ENCODE data around the gene NNAT.

Gene NNAT

GRCh38 chr20:37501940-37502339 lies 19.1 kb upstream of the NNAT start:
- Histone ChIP-seq H3K4me3 (ENCODE audit: insufficient read depth, low read depth, low read length) (no peak overlapping the region), H3K36me3 (ENCODE audit: control insufficient read depth, insufficient read depth, low read length) (no peaks in the 10 kb centered on the region), H3K4me1 (ENCODE audit: control insufficient read depth, insufficient read depth, low read length) (peaks cover 4% of the 10 kb centered on the region), H3K27me3 (ENCODE audit: control insufficient read depth, insufficient read depth, low read length, poor library complexity, severe bottlenecking) (no peaks in the 10 kb centered on the region), H3K27ac (ENCODE audit: insufficient read depth, low read depth, low read length, poor library complexity, severe bottlenecking) (no peak overlapping the region), H3K9me3 (ENCODE audit: control insufficient read depth, low read length) (no peaks in the 10 kb centered on the region)
- 82 to 83% methylated on average over 7 of the region's 7 CpGs for WGBS, 2 experiments

- WGBS, 2 experiments: 92% methylated on average over 2 of the region's 2 CpGs
- Histone ChIP-seq H3K4me1 (ENCODE audit: control insufficient read depth, insufficient read depth, low read length) (peaks cover 4% of the 10 kb centered on the region), H3K27ac (ENCODE audit: insufficient read depth, low read depth, low read length, poor library complexity, severe bottlenecking) (no peak overlapping the region), H3K27me3 (ENCODE audit: control insufficient read depth, insufficient read depth, low read length, poor library complexity, severe bottlenecking) (no peaks in the 10 kb centered on the region), H3K4me3 (ENCODE audit: insufficient read depth, low read depth, low read length) (no peak overlapping the region), H3K9me3 (ENCODE audit: control insufficient read depth, low read length) (no peaks in the 10 kb centered on the region), H3K36me3 (ENCODE audit: control insufficient read depth, insufficient read depth, low read length) (no peaks in the 10 kb centered on the region)
Observed at GRCh38 chr20:37502654-37503053, 18.4 kb upstream of the NNAT start.

GRCh38 chr20:37503256-37503927 lies 17.7 kb upstream of the NNAT start:
- no peaks in the 10 kb centered on the region for H3K9me3 ChIP-seq (ENCODE audit: control insufficient read depth, low read length)
- H3K36me3 ChIP-seq (ENCODE audit: control insufficient read depth, insufficient read depth, low read length): no peaks in the 10 kb centered on the region
- H3K27me3 ChIP-seq (ENCODE audit: control insufficient read depth, insufficient read depth, low read length, poor library complexity, severe bottlenecking): no peaks in the 10 kb centered on the region
- no peak overlapping the region for H3K27ac ChIP-seq (ENCODE audit: insufficient read depth, low read depth, low read length, poor library complexity, severe bottlenecking)
- no peak overlapping the region for H3K4me3 ChIP-seq (ENCODE audit: insufficient read depth, low read depth, low read length)
- peaks cover 4% of the 10 kb centered on the region for H3K4me1 ChIP-seq (ENCODE audit: control insufficient read depth, insufficient read depth, low read length)
- WGBS, 2 experiments: 90 to 93% methylated on average over 3 of the region's 3 CpGs

- H3K27ac ChIP-seq (ENCODE audit: insufficient read depth, low read depth, low read length, poor library complexity, severe bottlenecking): no peak overlapping the region
- peaks cover 4% of the 10 kb centered on the region for H3K4me1 ChIP-seq (ENCODE audit: control insufficient read depth, insufficient read depth, low read length)
- WGBS, 2 experiments: 67 to 70% methylated on average over 3 of the region's 3 CpGs
- no peaks in the 10 kb centered on the region for H3K9me3 ChIP-seq (ENCODE audit: control insufficient read depth, low read length)
- H3K4me3 ChIP-seq (ENCODE audit: insufficient read depth, low read depth, low read length): no peak overlapping the region
- H3K27me3 ChIP-seq (ENCODE audit: control insufficient read depth, insufficient read depth, low read length, poor library complexity, severe bottlenecking): no peaks in the 10 kb centered on the region
- H3K36me3 ChIP-seq (ENCODE audit: control insufficient read depth, insufficient read depth, low read length): no peaks in the 10 kb centered on the region
Observed at GRCh38 chr20:37504404-37505096, 16.5 kb upstream of the NNAT start.

- 67 to 76% methylated on average over 7 of the region's 7 CpGs for WGBS, 2 experiments
- no peak overlapping the region for H3K27ac ChIP-seq (ENCODE audit: insufficient read depth, low read depth, low read length, poor library complexity, severe bottlenecking)
- no peaks in the 10 kb centered on the region for H3K27me3 ChIP-seq (ENCODE audit: control insufficient read depth, insufficient read depth, low read length, poor library complexity, severe bottlenecking)
- peaks cover 4% of the 10 kb centered on the region for H3K4me1 ChIP-seq (ENCODE audit: control insufficient read depth, insufficient read depth, low read length)
- no peaks in the 10 kb centered on the region for H3K9me3 ChIP-seq (ENCODE audit: control insufficient read depth, low read length)
- no peak overlapping the region for H3K4me3 ChIP-seq (ENCODE audit: insufficient read depth, low read depth, low read length)
- no peaks in the 10 kb centered on the region for H3K36me3 ChIP-seq (ENCODE audit: control insufficient read depth, insufficient read depth, low read length)
Observed at GRCh38 chr20:37505263-37506151, 15.5 kb upstream of the NNAT start.

GRCh38 chr20:37506152-37506725 lies 14.8 kb upstream of the NNAT start:
- 87% methylated on average over 4 of the region's 4 CpGs for WGBS, 2 experiments
- no peak overlapping the region for H3K4me3 ChIP-seq (ENCODE audit: insufficient read depth, low read depth, low read length)
- no peak overlapping the region for H3K27ac ChIP-seq (ENCODE audit: insufficient read depth, low read depth, low read length, poor library complexity, severe bottlenecking)
- peaks cover 4% of the 10 kb centered on the region for H3K4me1 ChIP-seq (ENCODE audit: control insufficient read depth, insufficient read depth, low read length)
- H3K36me3 ChIP-seq (ENCODE audit: control insufficient read depth, insufficient read depth, low read length): no peaks in the 10 kb centered on the region
- H3K27me3 ChIP-seq (ENCODE audit: control insufficient read depth, insufficient read depth, low read length, poor library complexity, severe bottlenecking): no peaks in the 10 kb centered on the region
- no peaks in the 10 kb centered on the region for H3K9me3 ChIP-seq (ENCODE audit: control insufficient read depth, low read length)

GRCh38 chr20:37510226-37510625 lies 10.8 kb upstream of the NNAT start:
- 93 to 94% methylated on average over 5 of the region's 5 CpGs for WGBS, 2 experiments
- Histone ChIP-seq H3K36me3 (ENCODE audit: control insufficient read depth, insufficient read depth, low read length) (peaks cover 6% of the 10 kb centered on the region), H3K9me3 (ENCODE audit: control insufficient read depth, low read length) (no peaks in the 10 kb centered on the region)

GRCh38 chr20:37511610-37512275 lies 9.3 kb upstream of the NNAT start:
- Histone ChIP-seq H3K27ac (ENCODE audit: insufficient read depth, low read depth, low read length, poor library complexity, severe bottlenecking) (no peak overlapping the region), H3K9me3 (ENCODE audit: control insufficient read depth, low read length) (no peaks in the 10 kb centered on the region), H3K27me3 (ENCODE audit: control insufficient read depth, insufficient read depth, low read length, poor library complexity, severe bottlenecking) (no peaks in the 10 kb centered on the region), H3K36me3 (ENCODE audit: control insufficient read depth, insufficient read depth, low read length) (peaks cover 6% of the 10 kb centered on the region), H3K4me1 (ENCODE audit: control insufficient read depth, insufficient read depth, low read length) (peaks cover 4% of the 10 kb centered on the region), H3K4me3 (ENCODE audit: insufficient read depth, low read depth, low read length) (no peak overlapping the region)
- WGBS, 2 experiments: 97 to 98% methylated on average over 6 of the region's 6 CpGs

More at GRCh38 chr20:37510226-37510625, 10.8 kb upstream of the NNAT start:
- Histone ChIP-seq H3K27ac (ENCODE audit: insufficient read depth, low read depth, low read length, poor library complexity, severe bottlenecking) (no peak overlapping the region), H3K4me3 (ENCODE audit: insufficient read depth, low read depth, low read length) (no peak overlapping the region), H3K4me1 (ENCODE audit: control insufficient read depth, insufficient read depth, low read length) (peaks cover 4% of the 10 kb centered on the region), H3K27me3 (ENCODE audit: control insufficient read depth, insufficient read depth, low read length, poor library complexity, severe bottlenecking) (no peaks in the 10 kb centered on the region)

- Histone ChIP-seq H3K27me3 (ENCODE audit: control insufficient read depth, insufficient read depth, low read length, poor library complexity, severe bottlenecking) (no peaks in the 10 kb centered on the region), H3K36me3 (ENCODE audit: control insufficient read depth, insufficient read depth, low read length) (peaks cover 6% of the 10 kb centered on the region), H3K27ac (ENCODE audit: insufficient read depth, low read depth, low read length, poor library complexity, severe bottlenecking) (no peak overlapping the region), H3K9me3 (ENCODE audit: control insufficient read depth, low read length) (no peaks in the 10 kb centered on the region), H3K4me1 (ENCODE audit: control insufficient read depth, insufficient read depth, low read length) (peaks cover 26% of the 10 kb centered on the region), H3K4me3 (ENCODE audit: insufficient read depth, low read depth, low read length) (no peak overlapping the region)
- 93 to 94% methylated on average over 4 of the region's 4 CpGs for WGBS, 2 experiments
Observed at GRCh38 chr20:37513779-37514359, 7.2 kb upstream of the NNAT start.

All from ectodermal cell (in vitro differentiated cells).